Astrocyte (in vitro differentiated cells and primary cell): ENCODE data around the gene COX19.

Source experiments
- CTCF ChIP-seq: IDR thresholded peaks from 2 replicates; pipeline ENCODE4 v1.5.1; 2011; ENCODE audit warnings: low read depth, mild to moderate bottlenecking, inconsistent platforms, low read length, moderate library complexity; ENCODE audit not compliant: insufficient read depth
- EZH2 ChIP-seq: IDR thresholded peaks from 2 replicates; pipeline ENCODE4 v1.6.1; 2012; ENCODE audit warnings: mild to moderate bottlenecking, low read length, inconsistent platforms; ENCODE audit not compliant: insufficient read depth

- TF ChIP-seq EZH2 (peak; percentile 79), CTCF (no peak)
Observed at GRCh38 chr7:953547-954327, 21.6 kb downstream of the COX19 start.
